A673 (cell line): ENCODE data around the gene GPR68.

Experiments used
- CTCF ChIP-seq: fragments of 300-800, 200-600 bp; sonication (generic); conservative IDR thresholded peaks from 2 replicates; pipeline ENCODE4 v1.5.1; 2017; ENCODE audit warnings: low read depth, mild to moderate bottlenecking, antibody characterized with exemption, low read length, moderate library complexity, mixed read lengths
- EZH2 ChIP-seq: fragments of 200-600 bp; sonication (generic); IDR thresholded peaks from 2 replicates; pipeline ENCODE4 v1.6.1; 2017; ENCODE audit warnings: borderline replicate concordance, low read depth, mild to moderate bottlenecking, mixed read lengths, antibody characterized with exemption, low read length; ENCODE audit not compliant: poor library complexity, severe bottlenecking

GRCh38 chr14:91214306-91214705 lies 30.2 kb downstream of the GPR68 start:
- TF ChIP-seq EZH2: no peak
- no peak for TF ChIP-seq CTCF
